Activated T-cell treated with anti-CD3 and anti-CD28 coated beads, Interleukin-2, amount 50 U/mL, for 72 hours (primary cell): ENCODE results near the gene PPM1B. TPM values are rescaled to one million over a fixed set of nuclear protein-coding genes. Genes with fewer than 3 reads are reported as not detected.
"Not testable (repeated sequence)": the region's sequence is repeated elsewhere in the genome, so short reads cannot be mapped to it uniquely, and the experiment has no call there.

ENCODE experiments used
- ATAC-seq, 2 donors: fragments of 150-1000 bp; cut with Tn5 transposase; replicated peaks in 1 of 2; 2 replicates each; pipeline ENCODE4 v1.10.0; 2021; ENCODE audit warnings: moderate library complexity in 2 of 2, mild to moderate bottlenecking in 1 of 2
- DNase-seq, 2 donors: peaks; one replicate each; pipeline ENCODE4 v3.0.0; 2021 to 2022; ENCODE audit warnings: mixed read lengths in 1 of 2
- H3K27ac Mint-ChIP-seq: one replicate; pipeline ENCODE4 v1.8.0; 2022; ENCODE audit warnings: mild to moderate bottlenecking, moderate library complexity, mixed read lengths
- H3K27me3 Mint-ChIP-seq: one replicate; pipeline ENCODE4 v1.8.0; 2022; ENCODE audit warnings: low read depth, mixed read lengths
- H3K36me3 Mint-ChIP-seq, 2 donors: one replicate each; pipeline ENCODE4 v1.8.0; 2022; ENCODE audit warnings: mixed read lengths in 2 of 2, mild to moderate bottlenecking in 1 of 2; ENCODE audit not compliant: insufficient read depth in 2 of 2
- H3K4me1 Mint-ChIP-seq: one replicate; pipeline ENCODE4 v1.8.0; 2022; ENCODE audit warnings: low read depth, mixed read lengths
- H3K4me3 Mint-ChIP-seq, 2 donors: one replicate each; pipeline ENCODE4 v1.8.0; 2022; ENCODE audit warnings: mild to moderate bottlenecking in 2 of 2, mixed read lengths in 2 of 2, moderate library complexity in 2 of 2
- H3K9me3 Mint-ChIP-seq, 2 donors: one replicate each; pipeline ENCODE4 v1.8.0; 2022; ENCODE audit warnings: mixed read lengths in 2 of 2
- total RNA-seq, 2 donors: library from RNA; stranded (reverse); gene quantifications; one replicate each; pipeline ENCODE4 v1.2.3, GENCODE V29; 2022

Gene PPM1B
- total RNA-seq: 10 to 100 TPM; 47.6 to 60.1 TPM

DNA sequence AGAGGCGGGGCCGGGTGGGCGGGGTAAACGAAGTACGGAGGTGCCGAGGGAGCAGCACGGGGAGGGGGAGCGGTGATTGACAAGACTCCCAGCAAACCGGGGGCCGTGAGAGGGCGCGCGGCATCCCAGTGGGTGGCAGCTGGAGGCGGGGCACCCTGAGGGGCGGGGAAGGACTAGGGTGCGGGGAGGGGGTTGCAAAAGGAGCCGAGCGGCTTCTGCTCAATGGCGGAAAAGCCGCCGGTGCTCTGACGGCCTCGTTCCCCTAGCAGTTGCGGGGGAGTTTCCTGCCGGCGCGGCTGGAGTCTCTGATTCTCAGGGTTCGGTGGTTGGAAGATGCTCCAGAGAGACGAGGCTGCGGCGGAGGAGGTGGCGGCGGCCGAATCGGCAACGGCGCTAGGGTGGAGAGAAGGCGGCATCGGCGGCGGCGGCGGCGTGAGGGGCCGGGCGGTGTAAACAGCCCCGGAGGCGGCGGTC, at the start of gene PPM1B:
PPM1B (plus strand) TSS at position 195 of the 474 bp plus-strand sequence. CDS start 32,325 bp downstream, outside the sequence.
- no peaks in the 10 kb centered on the region for H3K9me3 Mint-ChIP-seq
- peak within 1 kb of the TSS; percentile 94 for H3K27ac Mint-ChIP-seq
- H3K4me3 Mint-ChIP-seq: peak within 1 kb of the TSS; percentile 95 to 98
- ATAC-seq (peak; percentile 77 to 79), DNase-seq (peak; percentile 99 to 100)
- H3K36me3 Mint-ChIP-seq: peaks cover 8% of the 10 kb centered on the region in 2 donors
- H3K4me1 Mint-ChIP-seq: peaks cover 42% of the 10 kb centered on the region
- H3K27me3 Mint-ChIP-seq: no peaks in the 10 kb centered on the region

DNA sequence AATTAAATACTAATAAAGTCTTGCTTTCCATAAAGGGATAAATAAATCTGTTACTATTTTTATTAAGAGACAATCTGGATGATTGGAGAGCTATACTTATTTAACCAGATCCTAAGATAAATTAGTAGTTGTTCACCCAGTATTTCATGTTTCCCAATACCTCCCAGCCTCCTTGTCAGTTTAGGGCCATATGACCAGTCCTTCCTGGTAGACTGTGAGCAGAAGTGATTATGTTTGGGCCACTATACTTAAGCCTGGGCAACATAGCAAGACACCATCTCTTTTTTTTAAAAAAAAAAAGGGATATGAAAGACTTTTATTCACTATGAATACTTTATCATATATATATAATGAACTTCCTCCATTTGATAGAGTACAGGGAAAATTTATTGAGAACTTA, 48.8 kb upstream of the PPM1B start:
- no peak overlapping the region for H3K27ac Mint-ChIP-seq
- H3K4me3 Mint-ChIP-seq: no peak overlapping the region
- H3K9me3 Mint-ChIP-seq: no peaks in the 10 kb centered on the region
- H3K4me1 Mint-ChIP-seq: peaks cover 56% of the 10 kb centered on the region
- DNase-seq (no peak), ATAC-seq (no peak)
- no peaks in the 10 kb centered on the region for H3K27me3 Mint-ChIP-seq
- peaks cover 0 to 2% of the 10 kb centered on the region in 2 donors for H3K36me3 Mint-ChIP-seq

DNA sequence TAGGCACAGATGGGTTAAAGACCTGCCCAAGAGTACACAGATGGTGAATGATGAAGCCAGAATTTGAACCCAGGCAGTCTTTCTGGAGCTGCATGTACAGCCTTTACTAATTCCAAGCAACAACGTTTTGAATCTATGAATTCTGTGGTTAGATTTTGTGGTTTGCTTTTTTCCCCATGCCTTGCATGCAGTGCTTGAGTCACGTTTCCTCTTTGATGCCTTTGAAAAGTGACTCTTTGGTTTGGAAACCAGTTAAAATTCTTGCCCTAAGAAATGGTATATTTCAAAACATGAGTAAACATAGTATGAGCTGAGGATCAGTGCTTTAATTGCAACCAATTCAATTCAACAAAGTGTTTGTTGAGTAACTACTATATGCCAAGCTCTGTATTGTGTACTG, 48.2 kb upstream of the PPM1B start:
- Mint-ChIP-seq H3K4me3 (peak overlapping the region in 1 of 2 donors; percentile 3), H3K9me3 (no peaks in the 10 kb centered on the region), H3K27ac (no peak overlapping the region), H3K36me3 (peaks cover 0 to 2% of the 10 kb centered on the region in 2 donors), H3K27me3 (no peaks in the 10 kb centered on the region), H3K4me1 (peaks cover 62% of the 10 kb centered on the region)
- peak; percentile 71 to 77 for ATAC-seq
- DNase-seq: peak; percentile 41 to 43

DNA sequence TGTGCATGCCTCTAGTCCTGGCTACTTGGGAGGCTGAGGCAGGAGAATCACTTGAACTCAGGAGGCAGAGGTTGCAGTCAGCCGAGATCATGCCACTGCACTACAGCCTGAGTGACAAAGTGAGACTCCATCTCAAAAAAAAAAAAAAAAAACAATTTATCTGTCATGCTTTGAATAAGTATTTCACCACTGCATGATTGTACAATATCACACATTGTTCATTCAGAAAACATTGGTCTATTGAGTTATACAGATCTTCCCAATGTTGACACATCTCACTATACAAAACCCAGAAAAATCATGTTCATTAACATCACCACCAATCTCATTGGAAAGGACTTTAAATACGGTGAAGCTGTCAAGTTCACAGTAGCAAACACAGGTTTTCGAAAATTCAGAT, 46.8 kb upstream of the PPM1B start:
- Mint-ChIP-seq H3K36me3 (peaks cover 0 to 2% of the 10 kb centered on the region in 2 donors), H3K27me3 (peaks cover 6% of the 10 kb centered on the region), H3K27ac (no peak overlapping the region), H3K4me1 (peaks cover 65% of the 10 kb centered on the region), H3K9me3 (no peaks in the 10 kb centered on the region), H3K4me3 (no peak overlapping the region)
- DNase-seq: no peak
- ATAC-seq: peak in 1 of 2 donors; percentile 10

DNA sequence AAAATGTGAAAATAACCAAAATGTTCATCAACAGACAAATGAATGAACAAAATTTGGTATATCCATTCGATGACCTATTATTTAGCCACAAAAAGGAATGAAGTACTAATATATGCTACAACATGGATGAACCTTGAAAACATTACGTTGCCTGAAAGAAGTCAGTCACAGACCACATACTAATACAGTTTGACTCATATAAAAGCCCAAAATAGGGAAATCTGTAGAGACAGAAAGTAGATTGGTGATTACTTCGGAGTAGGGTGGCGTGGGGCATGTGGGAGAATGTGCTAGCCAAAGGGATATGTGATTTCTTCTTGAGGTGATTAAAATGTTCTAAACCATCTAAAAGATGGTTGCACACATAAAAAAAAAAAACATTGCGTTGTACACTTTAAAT, 44.2 kb upstream of the PPM1B start:
- H3K4me1 Mint-ChIP-seq: peaks cover 46% of the 10 kb centered on the region
- H3K36me3 Mint-ChIP-seq: no peaks in the 10 kb centered on the region
- DNase-seq: no peak
- peaks cover 6% of the 10 kb centered on the region for H3K27me3 Mint-ChIP-seq
- no peak for ATAC-seq
- no peaks in the 10 kb centered on the region for H3K9me3 Mint-ChIP-seq
- no peak overlapping the region for H3K27ac Mint-ChIP-seq
- H3K4me3 Mint-ChIP-seq: no peak overlapping the region

DNA sequence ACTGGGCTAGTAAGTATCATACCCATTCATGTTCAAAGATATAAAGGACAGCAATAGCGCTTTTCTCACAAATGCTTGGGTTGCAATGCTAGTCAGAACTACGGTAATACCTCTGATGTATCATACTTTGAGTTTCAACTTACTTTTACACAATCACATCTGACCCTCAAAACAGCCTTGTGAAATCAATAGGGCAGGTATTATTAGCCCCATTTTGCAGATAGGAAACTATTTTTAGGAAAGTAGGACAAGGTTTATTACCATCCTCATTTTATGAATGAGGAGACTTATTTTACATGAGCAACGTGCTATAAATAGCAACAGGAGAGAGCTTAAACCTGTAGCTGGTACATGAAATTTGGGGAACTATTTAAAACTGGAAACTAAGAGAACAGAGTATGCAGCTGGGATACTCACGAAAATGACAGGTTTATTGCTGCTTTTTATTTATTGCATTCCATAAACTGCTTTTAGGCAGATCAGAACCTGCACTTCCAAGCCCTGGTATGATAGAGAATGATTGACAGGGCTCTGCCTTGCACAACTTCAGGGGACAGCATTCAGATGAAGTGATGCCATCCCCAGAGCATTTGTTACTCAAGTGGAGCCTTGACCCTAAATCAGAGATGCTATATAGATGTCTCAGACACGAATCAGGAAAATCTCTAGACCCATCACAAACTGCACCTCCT, 42.4 kb upstream of the PPM1B start:
- H3K36me3 Mint-ChIP-seq: no peaks in the 10 kb centered on the region
- peak; percentile 28 to 39 for ATAC-seq
- H3K4me3 Mint-ChIP-seq: no peak overlapping the region
- peaks cover 33% of the 10 kb centered on the region for H3K4me1 Mint-ChIP-seq
- H3K27ac Mint-ChIP-seq: no peak overlapping the region
- peaks cover 6% of the 10 kb centered on the region for H3K27me3 Mint-ChIP-seq
- no peak for DNase-seq
- no peaks in the 10 kb centered on the region for H3K9me3 Mint-ChIP-seq

DNA sequence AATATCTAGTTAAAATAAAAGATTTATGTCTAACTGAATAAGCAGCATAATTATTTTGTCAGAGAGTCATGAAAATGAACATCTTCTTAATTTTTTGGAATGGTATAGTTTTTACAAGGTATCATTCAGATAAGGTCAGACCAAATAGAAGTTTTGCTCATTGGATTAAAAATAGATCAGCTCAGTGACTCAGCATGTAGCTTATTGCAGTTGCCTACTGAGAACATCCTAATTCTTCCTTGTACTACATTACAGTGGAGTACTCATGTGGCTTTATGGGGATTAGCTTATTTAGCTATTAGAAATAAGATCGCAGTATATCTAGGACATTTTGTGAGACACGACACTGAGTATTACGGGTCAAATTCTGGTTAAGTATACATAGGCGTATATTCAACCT, 38.2 kb upstream of the PPM1B start:
- no peak for DNase-seq
- ATAC-seq: no peak
- H3K36me3 Mint-ChIP-seq: no peaks in the 10 kb centered on the region
- H3K27ac Mint-ChIP-seq: no peak overlapping the region
- H3K4me1 Mint-ChIP-seq: peaks cover 9% of the 10 kb centered on the region
- H3K27me3 Mint-ChIP-seq: peaks cover 6% of the 10 kb centered on the region
- H3K4me3 Mint-ChIP-seq: no peak overlapping the region
- peaks cover 2% of the 10 kb centered on the region in 2 donors for H3K9me3 Mint-ChIP-seq

DNA sequence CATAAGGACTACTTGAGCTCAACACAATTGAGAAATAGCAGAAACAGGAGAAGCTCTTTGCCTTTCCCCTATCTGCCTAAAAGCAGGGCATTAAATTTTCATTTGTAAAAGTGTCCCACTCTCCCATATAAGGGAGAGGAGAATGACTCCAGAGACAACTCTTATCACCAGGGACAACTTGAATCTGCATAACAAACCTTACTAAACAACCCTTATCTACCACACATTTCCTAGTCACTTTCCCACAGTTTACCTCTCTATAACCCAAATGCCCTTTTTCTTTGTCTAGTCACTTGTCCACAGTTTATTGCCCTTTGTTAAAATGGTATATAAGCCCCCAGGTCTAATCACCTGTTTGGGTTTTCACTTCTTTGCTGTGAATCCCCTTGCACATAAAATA, 37.5 kb upstream of the PPM1B start:
- Mint-ChIP-seq H3K36me3 (no peaks in the 10 kb centered on the region), H3K4me1 (peaks cover 2% of the 10 kb centered on the region), H3K27me3 (peaks cover 5% of the 10 kb centered on the region), H3K9me3 (peaks cover 2% of the 10 kb centered on the region in 2 donors), H3K4me3 (no peak overlapping the region), H3K27ac (no peak overlapping the region)
- no peak for DNase-seq
- no peak for ATAC-seq

DNA sequence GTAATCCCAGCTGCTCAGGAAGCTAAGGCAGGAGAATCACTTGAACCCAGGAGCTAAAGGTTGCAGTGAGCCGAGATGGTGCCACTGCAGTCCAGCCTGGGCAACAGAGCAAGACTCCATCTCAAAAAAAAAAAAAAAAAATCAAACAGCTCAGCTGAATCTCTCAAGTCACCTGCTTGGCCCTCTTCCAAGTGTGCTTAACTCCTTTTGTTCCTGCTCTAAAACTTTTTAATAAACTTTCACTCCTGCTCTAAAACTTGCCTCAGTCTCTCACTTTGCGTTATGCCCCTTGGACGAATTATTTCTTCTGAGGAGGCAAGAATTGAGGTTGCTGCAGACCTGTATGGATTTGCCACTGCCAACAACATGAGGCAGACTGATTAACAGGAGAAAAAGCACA, 35.1 kb upstream of the PPM1B start:
- H3K4me3 Mint-ChIP-seq, H3K27me3 Mint-ChIP-seq, ATAC-seq, DNase-seq, H3K36me3 Mint-ChIP-seq, H3K4me1 Mint-ChIP-seq, H3K27ac Mint-ChIP-seq, H3K9me3 Mint-ChIP-seq: not testable (repeated sequence)

DNA sequence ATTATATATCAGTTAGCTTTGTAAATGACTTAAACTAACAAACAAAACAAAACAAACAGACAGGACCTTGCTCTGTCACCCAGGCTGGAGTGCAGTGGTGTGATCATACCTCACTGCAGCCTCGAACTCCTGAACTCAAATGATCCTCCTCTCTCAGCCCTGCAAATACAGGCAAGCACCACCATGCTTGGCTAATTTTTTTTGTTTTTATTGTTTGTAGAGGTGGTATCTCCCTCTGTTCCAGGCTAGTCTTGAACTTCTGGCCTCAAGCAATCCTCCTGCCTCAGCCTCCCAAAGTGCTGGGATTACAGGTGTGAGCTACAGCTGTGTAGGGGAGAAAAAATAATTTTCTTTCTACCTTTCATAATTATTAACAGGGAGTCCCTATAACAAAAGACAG, 33.8 kb upstream of the PPM1B start:
- H3K27me3 Mint-ChIP-seq: no peaks in the 10 kb centered on the region
- no peak overlapping the region for H3K4me3 Mint-ChIP-seq
- no peaks in the 10 kb centered on the region for H3K36me3 Mint-ChIP-seq
- DNase-seq (no peak), ATAC-seq (no peak)
- no peak overlapping the region for H3K27ac Mint-ChIP-seq
- peaks cover 4% of the 10 kb centered on the region for H3K4me1 Mint-ChIP-seq
- H3K9me3 Mint-ChIP-seq: peaks cover 2% of the 10 kb centered on the region in 2 donors

DNA sequence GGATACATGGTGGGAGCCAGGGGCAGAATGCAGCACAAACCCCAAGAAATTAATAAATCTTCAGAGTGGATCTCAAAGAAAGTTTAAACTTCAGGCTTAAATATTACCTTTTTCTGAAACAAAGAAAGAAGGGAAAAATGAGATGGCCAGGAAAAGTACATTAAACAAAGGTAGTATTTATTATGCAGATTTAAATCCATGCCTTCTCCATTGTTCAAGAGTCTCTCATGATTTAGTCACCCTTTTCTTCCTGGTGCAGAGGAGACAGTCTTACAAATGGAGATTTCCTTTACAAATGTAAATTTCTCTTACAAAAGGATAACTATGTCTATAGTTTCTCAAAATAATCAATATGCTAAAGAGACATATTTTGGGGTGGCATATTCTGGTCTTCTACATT, 33.4 kb upstream of the PPM1B start:
- no peak for ATAC-seq

DNA sequence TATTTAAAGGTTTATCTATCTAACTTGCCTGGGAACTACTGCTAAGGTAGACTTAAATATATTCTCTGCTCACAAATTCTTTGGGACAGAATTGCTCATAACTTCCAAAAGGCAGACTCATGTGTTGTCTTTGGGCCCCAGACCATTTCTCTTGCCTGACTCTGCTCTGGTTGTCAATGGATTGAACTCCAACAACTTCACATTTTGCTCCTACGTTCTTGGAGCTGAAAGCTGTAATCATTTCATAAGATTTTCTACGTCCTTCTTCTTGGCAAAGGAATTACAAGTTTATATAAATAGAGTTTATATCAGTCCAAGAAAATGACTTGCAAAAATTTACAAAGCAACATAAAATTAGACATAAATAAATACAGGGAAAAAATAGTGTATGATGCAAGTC, 32.9 kb upstream of the PPM1B start:
- no peak overlapping the region for H3K27ac Mint-ChIP-seq
- H3K9me3 Mint-ChIP-seq: peaks cover 2 to 5% of the 10 kb centered on the region in 2 donors
- DNase-seq (no peak), ATAC-seq (no peak)
- H3K36me3 Mint-ChIP-seq: no peaks in the 10 kb centered on the region
- no peaks in the 10 kb centered on the region for H3K27me3 Mint-ChIP-seq
- no peak overlapping the region for H3K4me3 Mint-ChIP-seq
- peaks cover 9% of the 10 kb centered on the region for H3K4me1 Mint-ChIP-seq

More for the DNA sequence above, 33.4 kb upstream of the PPM1B start:
- no peak overlapping the region for H3K4me3 Mint-ChIP-seq
- H3K27ac Mint-ChIP-seq: no peak overlapping the region
- peaks cover 9% of the 10 kb centered on the region for H3K4me1 Mint-ChIP-seq
- H3K36me3 Mint-ChIP-seq: no peaks in the 10 kb centered on the region
- no peak for DNase-seq
- H3K9me3 Mint-ChIP-seq: peaks cover 2% of the 10 kb centered on the region in 2 donors
- no peaks in the 10 kb centered on the region for H3K27me3 Mint-ChIP-seq

DNA sequence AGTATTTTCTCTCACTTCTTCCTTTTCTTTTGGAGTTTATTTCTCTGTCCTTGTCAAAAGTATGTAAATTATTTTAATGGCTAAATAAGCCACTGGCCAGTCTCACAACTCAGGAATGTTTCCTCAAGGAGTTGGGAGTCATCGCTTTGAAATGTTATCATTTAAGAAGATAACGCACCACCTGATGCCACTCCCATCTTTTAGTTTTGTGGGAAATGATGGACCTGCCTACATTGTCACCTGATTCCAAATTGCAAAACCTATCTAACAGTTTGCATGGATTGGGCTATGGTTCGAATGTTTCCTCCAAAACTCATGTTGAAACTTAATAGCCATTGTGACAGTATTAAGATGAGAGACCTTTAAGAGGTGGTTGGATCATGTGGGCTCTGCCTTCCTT, 32.4 kb upstream of the PPM1B start:
- ATAC-seq (no peak), DNase-seq (no peak)
- H3K27ac Mint-ChIP-seq: no peak overlapping the region
- peaks cover 2 to 5% of the 10 kb centered on the region in 2 donors for H3K9me3 Mint-ChIP-seq
- H3K36me3 Mint-ChIP-seq: no peaks in the 10 kb centered on the region
- H3K27me3 Mint-ChIP-seq: no peaks in the 10 kb centered on the region
- H3K4me1 Mint-ChIP-seq: peaks cover 9% of the 10 kb centered on the region
- no peak overlapping the region for H3K4me3 Mint-ChIP-seq

DNA sequence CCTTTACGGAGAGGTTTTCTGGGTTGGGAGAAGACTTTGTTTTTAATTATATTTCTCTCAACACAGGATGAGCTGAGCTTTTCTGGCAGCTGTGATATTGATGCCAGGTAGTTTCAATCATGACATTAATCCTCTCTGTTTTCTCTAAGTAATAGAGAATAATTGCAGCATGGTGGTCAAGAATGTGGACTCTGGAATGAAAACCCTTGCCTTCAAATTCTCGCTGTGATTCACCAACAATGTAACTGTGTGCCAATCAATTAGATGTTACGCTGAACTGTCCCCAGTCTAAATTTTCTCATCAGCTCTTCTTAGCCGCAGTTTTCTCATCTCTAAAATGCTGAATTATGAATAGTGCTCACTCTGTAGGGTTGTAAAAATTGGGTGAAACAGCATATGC, 31.6 kb upstream of the PPM1B start:
- no peaks in the 10 kb centered on the region for H3K27me3 Mint-ChIP-seq
- H3K4me3 Mint-ChIP-seq: no peak overlapping the region
- peaks cover 9% of the 10 kb centered on the region for H3K4me1 Mint-ChIP-seq
- H3K9me3 Mint-ChIP-seq: peaks cover 2 to 5% of the 10 kb centered on the region in 2 donors
- H3K36me3 Mint-ChIP-seq: no peaks in the 10 kb centered on the region
- no peak for DNase-seq
- H3K27ac Mint-ChIP-seq: no peak overlapping the region
- no peak for ATAC-seq
